SK-N-MC (cell line): ENCODE data around the gene FLNA.

Experiments used
- DNase-seq: peaks from one replicate; pipeline ENCODE4 v3.0.0-alpha.2; 2011; ENCODE audit warnings: low read depth, low spot score
- H3K27ac ChIP-seq: fragments of 200-600 bp; sonication (generic); 2 replicates; pipeline ENCODE4 v1.5.1; 2016; ENCODE audit warnings: mixed run types
- H3K36me3 ChIP-seq: fragments of 200-600 bp; sonication (generic); 2 replicates; pipeline ENCODE4 v1.6.1; 2017; ENCODE audit warnings: antibody characterized with exemption, low read length, mixed read lengths; ENCODE audit not compliant: insufficient read depth
- H3K4me3 ChIP-seq: fragments of 200-600 bp; sonication (generic); 2 replicates; pipeline ENCODE4 v1.5.1; 2016
- H3K9ac ChIP-seq: fragments of 200-600 bp; sonication (generic); 2 replicates; pipeline ENCODE4 v1.8.0; 2017; ENCODE audit warnings: mixed run types, mixed read lengths; ENCODE audit not compliant: insufficient read length
- H3K9me3 ChIP-seq: fragments of 200-600 bp; sonication (generic); 2 replicates; pipeline ENCODE4 v1.6.1; 2017; ENCODE audit warnings: low read depth, mild to moderate bottlenecking, antibody characterized with exemption, low read length, moderate library complexity, mixed read lengths
- EZH2 ChIP-seq: fragments of 200-600 bp; sonication (generic); IDR thresholded peaks from one replicate; pipeline ENCODE4 v1.6.1; 2017; ENCODE audit warnings: antibody characterized with exemption
- FOXP2 ChIP-seq: optimal IDR thresholded peaks from 2 replicates; pipeline ENCODE3; 2011; ENCODE audit warnings: mild to moderate bottlenecking, moderate library complexity; ENCODE audit not compliant: insufficient read depth; ENCODE audit errors: extremely low read length, control extremely low read depth
- POLR2AphosphoS5 ChIP-seq: IDR thresholded peaks from 2 replicates; pipeline ENCODE4 v1.6.1; 2012; ENCODE audit warnings: mild to moderate bottlenecking, low read depth, low read length, borderline replicate concordance

FLNA gene

GRCh38 chrX:154384284-154384892 is 10.0 kb upstream of the FLNA start:
- no peak overlapping the region for H3K9ac ChIP-seq
- no peaks in the 10 kb centered on the region for H3K9me3 ChIP-seq
- H3K27ac ChIP-seq: no peak overlapping the region
- no peaks in the 10 kb centered on the region; the same call in 1 of the 2 replicates for H3K36me3 ChIP-seq
- TF ChIP-seq FOXP2 (no peak), EZH2 (no peak), POLR2AphosphoS5 (no peak)
- no peak overlapping the region for H3K4me3 ChIP-seq
- no peak for DNase-seq

GRCh38 chrX:154383359-154384283 is 9.2 kb upstream of the FLNA start:
- TF ChIP-seq POLR2AphosphoS5 (no peak), EZH2 (no peak), FOXP2 (no peak)
- DNase-seq: no peak
- Histone ChIP-seq H3K9ac (no peak overlapping the region), H3K27ac (no peak overlapping the region), H3K36me3 (no peaks in the 10 kb centered on the region; the same call in 1 of the 2 replicates), H3K9me3 (no peaks in the 10 kb centered on the region), H3K4me3 (no peak overlapping the region)

- no peaks in the 10 kb centered on the region for H3K9me3 ChIP-seq
- no peak for TF ChIP-seq POLR2AphosphoS5
- no peak for TF ChIP-seq EZH2
- no peak for TF ChIP-seq FOXP2
- H3K9ac ChIP-seq: no peak overlapping the region
These were observed 8.1 kb upstream of the FLNA start for GRCh38 chrX:154382483-154383069.

GRCh38 chrX:154381271-154381670 is 6.8 kb upstream of the FLNA start:
- H3K9ac ChIP-seq: no peak overlapping the region
- TF ChIP-seq FOXP2 (no peak), POLR2AphosphoS5 (no peak), EZH2 (no peak)
- no peak for DNase-seq
- no peak overlapping the region for H3K27ac ChIP-seq
- H3K4me3 ChIP-seq: no peak overlapping the region
- no peaks in the 10 kb centered on the region for H3K9me3 ChIP-seq
- no peaks in the 10 kb centered on the region; the same call in 1 of the 2 replicates for H3K36me3 ChIP-seq

More at GRCh38 chrX:154382483-154383069, 8.1 kb upstream of the FLNA start:
- H3K36me3 ChIP-seq: no peaks in the 10 kb centered on the region; the same call in 1 of the 2 replicates
- H3K4me3 ChIP-seq: no peak overlapping the region
- H3K27ac ChIP-seq: no peak overlapping the region
- DNase-seq: no peak

- H3K9ac ChIP-seq: no peak overlapping the region
- no peaks in the 10 kb centered on the region; the same call in 1 of the 2 replicates for H3K36me3 ChIP-seq
- TF ChIP-seq POLR2AphosphoS5 (no peak), FOXP2 (no peak), EZH2 (no peak)
- no peaks in the 10 kb centered on the region for H3K9me3 ChIP-seq
- DNase-seq: no peak
- no peak overlapping the region for H3K4me3 ChIP-seq
- no peak overlapping the region for H3K27ac ChIP-seq
These were observed 6.4 kb upstream of the FLNA start for GRCh38 chrX:154380787-154381186.

- TF ChIP-seq FOXP2: no peak
- TF ChIP-seq EZH2: no peak
- no peak for TF ChIP-seq POLR2AphosphoS5
These were observed 5.7 kb upstream of the FLNA start for GRCh38 chrX:154380153-154380552.

GRCh38 chrX:154379569-154379951 is 5.1 kb upstream of the FLNA start:
- DNase-seq: no peak
- Histone ChIP-seq H3K27ac (peak overlapping the region; percentile 85), H3K9ac (peak overlapping the region; percentile 97), H3K4me3 (peak overlapping the region; percentile 82), H3K36me3 (no peaks in the 10 kb centered on the region; the same call in 1 of the 2 replicates), H3K9me3 (no peaks in the 10 kb centered on the region)
- TF ChIP-seq FOXP2 (no peak), POLR2AphosphoS5 (no peak), EZH2 (no peak)

More at GRCh38 chrX:154380153-154380552, 5.7 kb upstream of the FLNA start:
- Histone ChIP-seq H3K9ac (peak overlapping the region; percentile 97), H3K27ac (no peak overlapping the region), H3K36me3 (no peaks in the 10 kb centered on the region; the same call in 1 of the 2 replicates), H3K4me3 (peak overlapping the region; percentile 82), H3K9me3 (no peaks in the 10 kb centered on the region)
- no peak for DNase-seq
